Activated CD4-positive, alpha-beta T cell treated with anti-CD3 and anti-CD28 coated beads, Interleukin-2, amount 50 U/mL, for 4 hours (primary cell): ENCODE measurements around the gene SYNE3.
"Not testable (repeated sequence)": the region's sequence is repeated elsewhere in the genome, so short reads cannot be mapped to it uniquely, and the experiment has no call there.

Source experiments
- DNase-seq, 2 experiments: peaks; one replicate each; pipeline ENCODE4 v3.0.0-alpha.2; 2020

The SYNE3 gene

DNA sequence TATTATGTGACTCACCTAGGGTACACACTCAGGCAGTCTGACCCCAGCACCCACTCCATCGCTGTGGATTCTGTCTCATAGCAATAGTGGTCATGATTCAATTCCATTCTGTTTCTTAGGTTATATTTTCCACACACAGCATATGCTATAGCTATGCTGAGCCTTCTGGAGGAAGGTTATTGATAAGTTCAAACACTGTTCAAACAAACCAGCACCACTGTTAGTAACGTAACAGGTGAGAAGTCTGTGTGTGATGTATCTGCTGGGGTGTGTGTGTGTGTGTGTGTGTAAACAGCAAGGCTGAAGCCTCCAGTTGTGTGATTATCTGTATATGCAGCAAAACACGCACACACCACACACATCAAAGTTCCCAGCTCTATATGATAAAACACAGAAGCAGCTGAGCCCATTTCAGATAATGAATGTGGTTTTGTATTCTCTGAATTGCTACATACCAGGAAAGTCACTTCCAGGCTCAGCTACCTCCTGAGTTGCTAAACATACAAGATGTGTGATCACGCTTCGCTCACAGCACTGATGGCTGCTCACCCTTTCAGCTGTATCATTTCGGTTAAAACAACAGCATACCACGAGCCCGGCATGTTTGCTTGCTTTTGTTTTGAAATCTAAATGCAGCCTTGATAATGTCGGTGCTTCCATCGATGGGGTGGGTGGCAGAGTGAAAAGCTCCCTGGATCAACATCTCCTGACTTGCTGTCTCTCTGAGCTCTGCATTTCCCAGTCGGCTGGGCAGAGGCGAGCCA lies 6.8 kb upstream of the SYNE3 start:
- DNase-seq, result peak; percentile 29 to 37

DNA sequence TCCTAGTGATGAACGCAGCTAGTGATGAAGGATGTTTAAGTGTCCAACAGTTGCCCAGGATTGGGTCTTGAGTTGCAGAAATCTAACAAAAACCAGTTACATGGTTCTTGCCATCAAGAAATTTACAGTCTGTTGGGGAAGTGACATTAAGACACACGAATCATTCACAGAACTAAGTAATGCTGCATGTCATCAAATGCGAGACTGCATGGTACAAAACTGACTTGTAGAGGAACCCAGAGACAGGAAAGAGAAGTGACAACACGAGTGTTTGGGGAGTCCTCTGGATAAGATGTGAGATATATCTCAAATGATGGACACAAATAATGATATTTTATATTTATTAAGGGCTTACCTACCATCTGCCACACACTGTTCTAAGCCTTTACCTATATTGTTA lies 6.1 kb upstream of the SYNE3 start:
- DNase-seq, result no peak

DNA sequence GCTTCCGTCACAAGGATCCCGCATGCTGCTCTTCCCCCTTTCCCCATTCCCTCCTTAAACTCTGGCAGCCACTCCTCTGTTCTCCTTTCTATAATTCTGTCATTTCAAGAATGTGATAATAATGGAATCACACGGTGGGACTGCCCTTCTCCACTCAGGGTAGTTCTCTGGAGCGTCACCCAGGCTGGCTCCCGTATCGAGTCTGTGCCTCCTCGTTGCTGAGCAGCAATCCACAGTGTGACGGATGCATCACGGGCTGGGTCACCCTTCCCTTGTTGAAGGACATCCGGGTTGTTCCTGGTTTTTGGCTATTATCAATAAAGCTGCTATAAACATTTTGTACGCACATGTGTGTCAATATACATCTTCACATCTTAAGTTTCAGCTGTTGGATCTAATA lies 5.7 kb upstream of the SYNE3 start:
- no peak for DNase-seq

DNA sequence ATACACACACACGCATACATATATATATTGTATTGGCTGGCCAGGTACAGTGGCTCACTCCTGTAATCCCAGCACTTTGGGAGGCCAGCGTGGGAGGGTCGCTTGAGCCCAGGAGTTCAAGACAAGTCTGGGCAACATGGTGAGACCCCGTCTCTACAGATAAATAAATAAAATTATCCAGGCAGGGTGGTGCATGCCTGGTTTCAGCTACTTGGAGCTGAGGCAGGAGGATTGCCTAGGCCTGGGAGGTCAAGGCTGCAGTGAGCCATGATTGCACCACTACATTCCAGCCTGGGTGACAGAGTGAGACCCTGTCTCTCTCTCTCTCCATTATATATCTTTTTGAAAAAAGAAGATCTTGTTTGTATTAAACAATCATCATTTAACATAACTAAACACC lies 4.6 kb upstream of the SYNE3 start:
- no peak for DNase-seq

DNA sequence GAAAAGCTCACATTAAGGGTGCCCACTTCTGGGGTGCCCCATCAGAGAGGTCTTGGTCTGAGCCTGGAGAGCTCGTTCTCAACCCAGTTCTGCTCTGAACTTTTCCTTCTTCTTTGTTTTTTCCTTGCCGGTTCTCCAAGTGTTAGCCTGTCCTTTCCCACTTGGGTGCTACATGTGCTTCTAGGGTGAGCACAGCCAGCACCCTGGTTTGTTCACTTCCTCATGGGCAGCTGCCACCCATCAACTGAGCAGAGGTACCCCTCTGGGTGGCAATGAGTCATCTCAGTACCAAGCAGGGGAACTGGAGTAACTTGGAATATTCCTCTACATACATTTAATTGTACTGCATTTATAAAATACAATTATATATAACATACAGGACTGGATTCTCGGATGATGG lies 3.9 kb upstream of the SYNE3 start:
- no peak for DNase-seq

DNA sequence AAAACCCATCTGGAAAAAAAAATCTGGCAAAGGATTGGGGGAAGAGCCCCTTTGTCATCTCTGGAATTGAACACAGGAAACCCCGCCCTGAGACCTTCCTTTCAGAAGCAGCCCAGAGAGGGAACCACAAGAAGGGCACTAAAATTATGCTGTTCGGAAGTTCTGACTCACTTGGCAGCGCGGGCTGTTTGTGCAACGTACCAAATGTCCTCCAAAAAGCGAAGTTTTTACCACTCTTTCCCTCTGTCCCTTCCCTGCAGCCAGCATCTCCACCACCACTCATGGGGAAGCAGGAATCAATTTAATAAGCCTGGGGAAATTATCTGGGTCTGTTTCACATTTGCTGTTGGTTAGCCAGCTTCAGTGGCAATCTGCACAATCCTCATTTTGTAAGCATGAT lies 3.2 kb upstream of the SYNE3 start:
- peak; percentile 59 to 60 for DNase-seq

DNA sequence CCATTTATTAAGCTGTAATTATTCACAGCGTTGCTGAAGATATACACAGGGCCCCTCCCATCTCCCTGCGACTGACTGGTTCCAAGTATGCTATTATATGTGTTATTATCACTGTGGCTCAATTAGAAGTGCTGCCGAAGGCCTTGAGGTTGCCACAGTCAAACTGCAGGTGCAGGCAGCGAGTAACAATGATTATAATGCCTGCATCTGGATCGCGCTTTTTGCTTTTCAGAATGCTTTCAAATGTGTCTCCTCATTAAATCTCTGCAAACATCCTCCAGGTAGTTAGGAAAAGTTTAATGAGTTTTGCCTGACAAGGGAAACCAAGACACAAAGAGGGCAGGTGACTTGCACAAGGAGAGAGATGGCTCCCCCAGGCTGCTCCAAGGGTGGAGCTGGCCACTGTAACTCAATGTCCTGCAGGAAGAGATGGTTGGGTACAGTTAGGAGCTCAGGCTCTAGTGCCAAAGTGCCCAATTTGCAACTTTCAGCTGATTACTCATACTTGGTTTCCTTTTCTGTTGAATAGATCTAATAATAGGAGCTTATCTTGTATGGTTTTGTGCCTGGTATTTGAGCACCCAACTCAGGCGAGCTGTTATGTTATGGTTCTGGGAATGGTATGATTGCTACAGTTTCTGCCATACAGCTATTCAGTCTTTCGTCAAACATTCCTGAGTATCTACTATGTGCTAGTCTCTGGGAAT lies 1.7 kb upstream of the SYNE3 start:
- DNase-seq, result no peak

DNA sequence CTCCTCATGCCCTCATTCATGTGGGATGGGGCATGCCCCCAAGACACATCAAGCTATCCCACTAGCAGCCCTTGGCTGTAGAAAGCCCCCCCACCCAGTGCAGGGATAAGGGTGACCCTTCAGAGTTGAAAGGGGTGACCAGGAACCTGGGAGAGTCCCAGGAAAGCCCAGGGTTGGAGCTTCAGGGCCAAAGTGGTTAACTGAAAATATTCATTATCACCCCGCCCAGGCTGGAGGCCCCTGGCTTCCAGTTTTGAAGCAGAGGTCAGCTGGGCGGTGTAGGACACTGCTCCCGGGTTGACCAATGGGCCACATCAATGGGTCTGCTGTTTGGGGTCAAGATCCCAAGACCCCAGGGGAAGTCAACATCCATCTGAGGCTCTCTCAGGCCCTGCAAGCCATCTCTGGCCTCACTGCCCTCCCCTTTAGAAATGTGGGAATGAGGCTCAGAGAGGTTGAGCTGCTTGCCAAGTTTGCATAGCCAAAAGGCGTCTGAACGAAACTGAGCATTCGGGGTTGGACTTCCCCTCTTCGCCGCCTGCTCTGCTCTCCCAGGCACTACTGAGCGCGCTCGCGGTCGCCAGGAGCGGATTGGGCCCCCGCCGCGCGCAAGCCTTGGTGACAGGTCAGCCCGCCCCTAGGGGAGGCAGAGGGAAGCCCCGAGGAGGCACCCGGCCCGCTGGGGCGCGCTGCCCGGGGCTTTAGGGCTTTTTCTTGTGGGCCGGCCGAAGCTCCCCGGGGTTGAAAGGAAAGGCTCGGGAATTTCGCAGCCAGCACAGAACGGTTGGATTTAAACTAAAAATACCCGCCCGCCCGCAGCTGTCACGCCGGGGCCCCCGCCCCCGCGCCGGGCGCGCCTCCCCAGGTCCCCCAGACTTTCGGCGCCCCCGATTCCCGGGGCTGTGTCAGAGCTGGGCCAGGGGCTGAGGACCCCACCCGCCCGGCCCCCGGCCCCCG lies 576 bp downstream of the SYNE3 start:
- DNase-seq, result peak; percentile 68

DNA sequence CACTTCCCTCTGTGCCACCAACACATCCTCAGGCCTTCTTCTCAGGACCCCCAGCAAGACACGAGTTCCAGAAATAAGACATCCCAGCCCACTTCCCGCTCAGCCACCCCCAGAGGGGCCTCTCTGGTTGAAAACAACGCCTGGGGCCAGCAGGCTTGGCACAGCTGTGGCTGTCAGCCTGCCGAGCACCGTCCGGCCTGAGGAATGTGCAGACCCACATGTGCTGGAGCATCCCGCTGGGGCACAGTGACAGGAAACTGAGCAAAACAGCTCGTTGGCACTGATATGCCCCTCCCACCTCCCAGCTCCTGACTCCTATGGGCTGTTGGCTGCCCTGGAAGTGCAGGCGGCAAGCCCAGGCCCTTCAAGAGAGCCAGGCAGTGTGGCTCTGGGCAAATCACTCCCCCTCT lies 1.4 kb downstream of the SYNE3 start:
- no peak for DNase-seq

DNA sequence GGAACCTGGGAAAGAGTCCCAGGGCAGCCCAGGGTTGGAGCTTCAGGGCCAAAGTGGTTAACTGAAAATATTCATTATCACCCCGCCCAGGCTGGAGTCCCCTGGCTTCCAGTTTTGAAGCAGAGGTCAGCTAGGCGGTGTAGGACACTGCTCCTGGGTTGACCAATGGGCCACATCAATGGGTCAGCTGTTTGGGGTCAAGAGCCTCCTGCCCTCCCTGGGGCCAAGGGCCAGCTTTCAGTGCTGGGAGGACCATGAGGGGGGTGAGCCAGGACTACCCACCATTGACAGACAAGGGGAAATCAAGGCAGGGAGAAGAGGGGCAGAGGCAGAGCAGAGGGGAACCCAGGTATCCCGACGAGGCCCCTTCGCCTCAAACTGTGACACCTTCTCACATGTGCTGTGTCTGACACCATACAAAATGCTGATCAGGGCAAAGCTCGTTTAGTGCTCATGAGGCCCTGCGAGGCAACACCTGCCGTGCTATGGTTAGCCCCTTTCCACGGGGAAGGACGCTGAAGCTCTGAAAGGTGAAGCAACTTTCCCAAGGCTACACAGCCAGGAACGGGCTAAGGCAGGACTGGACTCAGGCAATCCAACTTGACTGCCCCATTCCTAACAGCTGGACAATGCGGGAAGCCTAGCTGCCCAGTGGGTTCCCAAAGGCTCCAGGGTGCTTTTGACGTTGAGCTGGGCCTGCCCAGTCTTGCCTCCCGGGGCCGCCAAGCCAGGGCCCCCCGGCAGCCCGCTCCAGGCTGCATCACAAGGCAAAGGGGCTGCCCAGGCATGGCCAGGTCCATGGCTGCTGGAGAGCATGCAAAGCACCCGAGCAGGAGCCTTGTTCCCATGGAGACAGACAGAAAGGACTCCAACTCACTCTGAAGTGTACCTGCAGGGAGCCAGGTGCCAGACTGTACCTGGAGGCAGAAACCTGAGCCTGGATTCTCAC lies 2.0 kb downstream of the SYNE3 start:
- no peak for DNase-seq

DNA sequence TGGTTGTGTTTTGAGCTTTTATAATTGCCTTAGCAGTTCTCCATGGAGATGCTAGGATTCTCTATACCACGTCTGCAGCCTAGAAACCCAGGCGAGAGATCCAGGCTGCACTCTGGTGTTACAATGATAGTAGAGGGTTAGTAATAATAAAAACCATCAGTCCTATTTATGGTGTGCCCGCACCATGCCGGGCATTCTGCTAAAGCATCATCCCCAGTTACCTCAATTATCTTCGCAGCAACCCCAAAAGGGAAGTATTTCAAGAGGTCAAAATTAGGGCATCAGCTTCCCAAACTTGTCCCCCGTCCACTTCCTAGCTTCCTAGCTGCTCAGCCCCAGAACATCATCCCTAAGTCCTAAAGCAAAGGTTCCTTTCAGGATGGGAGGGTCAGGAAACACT lies 3.2 kb downstream of the SYNE3 start:
- no peak for DNase-seq

DNA sequence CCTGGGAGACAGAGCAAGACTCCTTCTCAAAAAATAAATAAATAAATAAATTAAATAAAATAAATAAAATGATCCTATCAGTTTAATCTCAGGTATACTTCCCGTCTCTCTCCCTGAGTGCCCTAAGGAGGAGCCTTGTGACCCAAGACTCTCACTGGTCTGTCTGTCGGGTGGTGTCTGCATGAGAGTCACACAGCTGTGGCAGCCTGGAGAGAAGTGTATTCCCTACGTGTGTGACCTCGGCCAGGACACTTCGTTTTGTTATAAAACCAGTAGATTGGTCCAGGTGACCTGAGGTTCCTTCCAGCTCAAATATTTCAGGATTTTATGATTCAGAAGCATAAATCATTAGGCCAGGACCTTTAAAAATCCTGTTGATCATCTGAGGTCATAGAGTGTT lies 4.8 kb downstream of the SYNE3 start:
- DNase-seq, result no peak

DNA sequence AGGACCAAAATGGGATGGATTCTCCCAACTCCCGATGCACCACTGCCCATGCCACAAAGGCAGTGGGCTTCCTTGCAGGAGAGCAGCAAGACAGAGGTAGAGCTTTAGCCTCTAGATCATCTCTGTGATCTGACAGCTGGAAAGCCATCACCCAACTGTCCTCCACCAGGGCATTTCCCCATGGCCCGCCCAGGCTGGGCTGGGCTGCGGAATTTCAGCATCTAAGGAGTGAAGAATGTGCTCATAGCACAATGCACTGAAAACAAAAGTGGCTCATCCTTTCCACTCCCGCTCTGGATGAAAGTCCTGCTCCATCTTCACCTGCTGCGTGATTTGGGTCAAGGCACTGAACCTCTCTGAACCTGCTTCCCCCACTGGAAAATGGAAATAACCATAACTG lies 5.6 kb downstream of the SYNE3 start:
- DNase-seq, result no peak

DNA sequence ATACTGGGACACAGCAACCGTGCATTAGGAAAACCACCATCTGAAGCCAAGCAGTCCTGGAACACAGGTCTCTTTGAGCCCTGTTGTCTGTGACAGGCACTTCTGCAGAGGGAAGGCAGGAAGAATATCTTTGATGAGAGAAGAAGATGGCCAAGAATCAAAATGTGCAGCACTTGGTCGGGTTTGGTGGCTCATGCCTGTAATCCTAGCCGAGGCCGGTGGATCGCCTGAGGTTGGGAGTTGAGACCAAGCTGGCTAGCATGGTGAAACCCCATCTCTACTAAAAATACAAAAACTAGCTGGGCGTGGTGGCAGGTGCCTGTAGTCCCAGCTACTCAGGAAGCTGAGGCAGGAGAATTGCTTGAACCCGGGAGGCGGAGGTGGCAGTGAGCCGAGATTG lies 6.1 kb downstream of the SYNE3 start:
- DNase-seq, result not testable (repeated sequence)

DNA sequence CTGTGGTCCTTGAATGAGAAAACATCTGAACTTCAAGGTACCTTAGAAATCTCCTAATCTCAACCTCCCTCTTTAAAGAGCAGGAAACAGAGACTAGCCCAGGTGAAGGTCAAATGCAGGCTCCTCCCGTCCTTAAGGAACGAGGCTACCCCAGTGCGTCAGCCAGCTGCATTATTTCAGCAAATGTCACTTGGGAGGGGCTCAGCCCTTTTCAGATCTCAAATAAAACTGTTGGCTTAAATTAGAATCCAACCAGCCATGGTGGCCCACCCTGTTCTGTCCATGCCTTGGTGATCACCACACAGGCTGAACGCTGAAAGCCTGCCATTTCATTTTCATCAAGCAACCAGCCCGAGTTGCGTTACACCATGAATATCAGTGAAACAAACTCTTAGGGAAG lies 7.0 kb downstream of the SYNE3 start:
- no peak for DNase-seq

DNA sequence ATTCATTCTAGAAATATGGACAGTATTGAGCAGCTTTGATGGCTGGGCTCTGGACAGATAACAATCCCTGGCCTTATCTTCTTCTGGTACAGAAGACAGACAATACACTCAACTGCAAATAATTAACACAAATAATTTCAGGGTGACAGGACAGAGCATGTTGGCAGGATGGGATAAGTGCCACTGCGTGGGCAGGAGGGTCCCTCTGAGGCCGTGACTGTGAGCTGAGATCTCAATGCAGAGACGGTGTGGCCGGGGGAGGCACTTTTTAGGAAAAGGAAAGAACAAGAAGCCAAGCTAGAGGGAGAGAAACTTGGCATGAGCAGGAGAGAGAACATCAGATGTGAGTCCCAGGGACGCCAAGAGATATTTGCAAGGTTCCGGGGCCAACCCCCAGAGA lies 8.1 kb downstream of the SYNE3 start:
- no peak for DNase-seq

DNA sequence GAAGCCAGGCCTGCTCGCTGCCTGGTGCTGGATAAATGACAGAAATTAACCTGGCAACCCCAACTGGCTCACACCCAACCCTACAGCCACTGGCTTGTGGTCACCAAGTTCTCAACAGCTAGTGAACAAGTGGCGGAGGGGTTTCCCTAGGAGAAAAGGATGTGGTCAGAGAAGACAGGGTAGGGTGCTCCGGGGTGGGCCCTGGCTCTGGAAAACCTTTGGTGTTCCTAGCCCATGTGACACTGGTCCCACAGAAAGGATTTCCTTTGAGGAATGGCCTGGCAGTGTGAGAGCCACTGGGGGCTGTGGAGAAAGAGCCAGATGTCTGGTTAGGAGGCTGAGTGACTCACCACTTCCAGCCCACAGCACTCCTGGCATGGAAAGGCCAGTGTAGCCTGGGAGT lies 8.7 kb downstream of the SYNE3 start:
- no peak for DNase-seq

DNA sequence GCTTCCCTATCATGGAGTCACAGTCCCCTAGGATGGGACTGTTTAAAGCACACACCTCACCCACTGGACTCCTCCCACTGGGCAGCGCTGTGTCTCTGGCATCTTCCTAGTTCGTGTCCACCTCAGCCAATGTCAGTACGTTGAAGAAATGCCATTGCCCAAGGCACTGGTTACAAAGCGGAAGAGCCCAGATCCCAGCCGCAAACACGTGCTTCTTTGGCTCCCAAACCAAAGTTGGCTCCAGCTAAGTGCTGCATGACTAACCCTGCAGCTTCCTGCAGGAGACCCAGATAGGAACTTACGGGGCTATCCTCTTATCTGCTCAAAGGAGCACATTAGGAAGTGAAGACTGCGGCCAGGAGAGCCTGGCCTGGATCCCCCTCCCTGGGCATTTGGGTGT lies 9.3 kb downstream of the SYNE3 start:
- no peak for DNase-seq

DNA sequence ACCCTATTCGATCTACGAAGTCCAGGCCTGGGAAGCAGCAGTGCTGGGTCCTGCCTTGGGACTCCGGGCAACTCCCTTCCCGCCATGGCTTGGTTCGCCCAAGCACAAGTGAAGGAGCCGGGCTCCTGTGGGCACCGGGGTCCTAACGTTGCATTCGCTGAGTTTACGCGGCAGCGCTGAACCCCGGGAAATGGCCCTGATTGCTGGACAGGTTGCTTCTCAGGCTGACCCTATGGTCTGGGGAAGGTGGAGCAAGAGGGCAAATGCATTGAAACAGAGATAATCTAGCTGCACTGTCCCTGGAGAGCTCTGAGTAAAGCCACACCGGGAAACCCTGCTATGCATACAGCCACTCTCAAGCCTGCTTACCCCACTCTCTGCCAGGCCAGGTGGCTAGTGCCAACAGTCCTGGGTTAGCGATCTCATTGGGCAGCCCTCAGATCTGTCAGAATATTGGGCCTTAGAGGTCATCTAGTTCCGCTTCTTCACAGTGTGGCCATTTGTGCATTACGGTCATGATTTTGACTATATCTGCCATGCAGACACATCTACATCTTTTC lies 11.3 kb downstream of the SYNE3 start:
- DNase-seq, result no peak

DNA sequence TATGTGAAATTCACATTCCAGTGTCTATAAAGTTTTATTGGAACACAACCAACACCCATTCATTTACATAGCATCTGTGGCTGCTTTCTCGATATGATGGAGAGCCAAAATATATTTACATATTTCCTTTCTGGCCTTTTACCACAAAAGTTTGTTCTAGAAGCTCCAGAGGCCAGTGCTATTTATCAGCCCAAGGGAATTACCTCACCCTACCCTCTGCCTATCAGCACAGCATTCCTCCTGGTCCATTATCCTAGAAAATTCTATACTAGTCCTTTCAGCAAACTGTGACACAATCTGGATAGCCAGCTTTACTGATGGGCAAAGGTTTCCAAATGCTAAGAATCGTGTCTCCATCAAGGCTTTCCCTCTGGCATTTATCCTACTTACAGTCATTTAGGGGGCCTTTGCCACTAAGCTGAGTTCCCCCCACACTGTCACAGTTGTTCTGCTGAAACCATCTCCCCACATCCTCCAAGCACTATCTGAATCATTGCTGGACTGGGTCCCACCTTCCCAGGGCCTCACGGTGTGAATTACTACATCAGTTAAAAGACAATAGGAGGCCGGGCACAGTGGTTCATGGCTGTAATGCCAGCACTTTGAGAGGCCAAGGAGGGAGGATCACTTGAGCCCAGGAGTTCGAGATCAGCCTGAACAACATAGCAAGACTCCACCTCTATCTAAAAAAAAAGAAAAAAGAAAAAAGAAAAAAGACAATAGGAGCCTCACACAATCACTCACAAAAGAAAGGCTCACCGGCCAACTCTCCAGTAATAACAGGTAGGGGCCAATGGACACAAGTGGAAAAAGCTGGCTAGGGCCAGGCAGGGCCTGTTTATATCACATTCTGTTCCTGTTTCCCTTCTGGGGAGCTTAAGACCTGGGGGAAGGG lies 12.1 kb downstream of the SYNE3 start:
- no peak for DNase-seq
